A549 (cell line): Measurements from ENCODE around the gene HOMER1.

Experiments
- E2F6 ChIP-seq: IDR thresholded peaks from 2 replicates; pipeline ENCODE4 v1.6.1; 2012; ENCODE audit warnings: low read depth, borderline replicate concordance
- ELK1 ChIP-seq: fragments of 150-350 bp; IDR thresholded peaks from 2 replicates; pipeline ENCODE4 v1.6.1; 2014; ENCODE audit warnings: low read depth, mild to moderate bottlenecking, low read length
- EP300 ChIP-seq, 2 experiments: fragments of >200 bp; sonication (Bioruptor Twin); formaldehyde crosslinking; IDR thresholded peaks; 2 replicates in 1 of 2; 3 replicates in 1 of 2; pipeline ENCODE4 v1.6.1; 2016 to 2017
- KDM1A ChIP-seq: fragments of 200-600 bp; sonication (generic); IDR thresholded peaks from 2 replicates; pipeline ENCODE4 v1.6.1; 2016; ENCODE audit warnings: low read depth, mild to moderate bottlenecking
- MAFK ChIP-seq: fragments of 450-650 bp; IDR thresholded peaks from 2 replicates; pipeline ENCODE4 v1.6.1; 2014; ENCODE audit not compliant: partially characterized antibody
- MAX ChIP-seq: IDR thresholded peaks from 2 replicates; pipeline ENCODE4 v1.6.1; 2012
- PHF8 ChIP-seq: fragments of 200-600 bp; sonication (generic); IDR thresholded peaks from 2 replicates; pipeline ENCODE4 v1.6.1; 2016; ENCODE audit warnings: low read depth, mild to moderate bottlenecking, antibody characterized with exemption, moderate library complexity, borderline replicate concordance
- POLR2A ChIP-seq: IDR thresholded peaks from 2 replicates; pipeline ENCODE4 v1.6.1; 2012; ENCODE audit warnings: mild to moderate bottlenecking, low read length
- RAD21 ChIP-seq, 2 experiments: fragments of >200 bp in 1 of 2; sonication (Bioruptor Twin) in 1 of 2; formaldehyde crosslinking in 1 of 2; IDR thresholded peaks in 1 of 2; conservative IDR thresholded peaks in 1 of 2; 2 replicates in 1 of 2; 3 replicates in 1 of 2; pipeline ENCODE4 v1.6.1; 2012 to 2018; ENCODE audit warnings: inconsistent platforms in 1 of 2
- REST ChIP-seq: fragments of 200-600 bp; sonication (generic); IDR thresholded peaks from 2 replicates; pipeline ENCODE4 v1.6.1; 2016; ENCODE audit warnings: antibody characterized with exemption, mild to moderate bottlenecking, moderate library complexity
- TP53 ChIP-seq: fragments of 250-450 bp; sonication (Bioruptor Pico); IDR thresholded peaks from 2 replicates; pipeline ENCODE4 v1.5.0; 2021; ENCODE audit warnings: mild to moderate bottlenecking, moderate library complexity
- ZNF302 ChIP-seq: fragments of 250-450 bp; sonication (Bioruptor Pico); IDR thresholded peaks from 2 replicates; pipeline ENCODE4 v1.9.0; 2021; ENCODE audit warnings: inconsistent platforms, mild to moderate bottlenecking, moderate library complexity
- TF ChIP-seq, protein P1 (sequence below): fragments of >200 bp; sonication (Bioruptor Twin); formaldehyde crosslinking; IDR thresholded peaks from 3 replicates; pipeline ENCODE4 v1.5.1; 2016

- TF ChIP-seq POLR2A (no peak), MAX (no peak), E2F6 (no peak), MAFK (no peak), EP300 (IDR thresholded peaks at IDR 0.05) (no peak), TP53 (CRISPR knock-in tag) (no peak), PHF8 (no peak), ZNF302 (no peak), KDM1A (no peak), ELK1 (no peak), RAD21 (conservative IDR thresholded peaks at IDR 0.05 in 1 of 2, IDR thresholded peaks at IDR 0.05 in 1 of 2) (no peak), REST (no peak)
- TF ChIP-seq, protein P1, sequence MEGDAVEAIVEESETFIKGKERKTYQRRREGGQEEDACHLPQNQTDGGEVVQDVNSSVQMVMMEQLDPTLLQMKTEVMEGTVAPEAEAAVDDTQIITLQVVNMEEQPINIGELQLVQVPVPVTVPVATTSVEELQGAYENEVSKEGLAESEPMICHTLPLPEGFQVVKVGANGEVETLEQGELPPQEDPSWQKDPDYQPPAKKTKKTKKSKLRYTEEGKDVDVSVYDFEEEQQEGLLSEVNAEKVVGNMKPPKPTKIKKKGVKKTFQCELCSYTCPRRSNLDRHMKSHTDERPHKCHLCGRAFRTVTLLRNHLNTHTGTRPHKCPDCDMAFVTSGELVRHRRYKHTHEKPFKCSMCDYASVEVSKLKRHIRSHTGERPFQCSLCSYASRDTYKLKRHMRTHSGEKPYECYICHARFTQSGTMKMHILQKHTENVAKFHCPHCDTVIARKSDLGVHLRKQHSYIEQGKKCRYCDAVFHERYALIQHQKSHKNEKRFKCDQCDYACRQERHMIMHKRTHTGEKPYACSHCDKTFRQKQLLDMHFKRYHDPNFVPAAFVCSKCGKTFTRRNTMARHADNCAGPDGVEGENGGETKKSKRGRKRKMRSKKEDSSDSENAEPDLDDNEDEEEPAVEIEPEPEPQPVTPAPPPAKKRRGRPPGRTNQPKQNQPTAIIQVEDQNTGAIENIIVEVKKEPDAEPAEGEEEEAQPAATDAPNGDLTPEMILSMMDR, result no peak
Measured at GRCh38 chr5:79555418-79555817, 41.5 kb upstream of the HOMER1 start.
